ENCODE measurements around the gene UBE2H.
"Not testable (repeated sequence)": the region's sequence is repeated elsewhere in the genome, so short reads cannot be mapped to it uniquely, and the experiment has no call there.

The UBE2H gene

GRCh38 chr7:129952653-129953560 lies at the start of gene UBE2H:
UBE2H (minus strand) TSS chr7:129952960; CDS start chr7:129952555, 405 bp downstream.
- peaks cover 2% of the 10 kb centered on the region for H3K36me3 Mint-ChIP-seq
- H3K27me3 Mint-ChIP-seq = no peaks in the 10 kb centered on the region
- DNase-seq (ENCODE audit: low spot score in 2 of 2) (peak; percentile 90 to 92), ATAC-seq (ENCODE audit: low read depth) (peak; percentile 79)
- peaks cover 8% of the 10 kb centered on the region for H3K4me1 Mint-ChIP-seq
- no peak within 1 kb of the TSS for H3K27ac Mint-ChIP-seq
- no peaks in the 10 kb centered on the region for H3K9me3 Mint-ChIP-seq
- H3K4me3 Mint-ChIP-seq = peak within 1 kb of the TSS; percentile 99

GRCh38 chr7:129998446-129998845 lies 45.7 kb upstream of the UBE2H start:
- no peaks in the 10 kb centered on the region for H3K27me3 Mint-ChIP-seq
- ATAC-seq (ENCODE audit: low read depth) (no peak), DNase-seq (ENCODE audit: low spot score in 2 of 2) (no peak)
- H3K4me3 Mint-ChIP-seq = no peak overlapping the region
- H3K27ac Mint-ChIP-seq = no peak overlapping the region
- no peaks in the 10 kb centered on the region for H3K4me1 Mint-ChIP-seq
- no peaks in the 10 kb centered on the region for H3K36me3 Mint-ChIP-seq
- H3K9me3 Mint-ChIP-seq = no peaks in the 10 kb centered on the region

GRCh38 chr7:129997285-129997684 lies 44.5 kb upstream of the UBE2H start:
- ATAC-seq (ENCODE audit: low read depth) = no peak
- no peaks in the 10 kb centered on the region for H3K27me3 Mint-ChIP-seq

GRCh38 chr7:129993275-129993674 lies 40.5 kb upstream of the UBE2H start:
- DNase-seq (ENCODE audit: low spot score in 2 of 2) = no peak
- Mint-ChIP-seq H3K9me3 (no peaks in the 10 kb centered on the region), H3K27ac (no peak overlapping the region), H3K4me1 (peaks cover 3% of the 10 kb centered on the region), H3K36me3 (no peaks in the 10 kb centered on the region), H3K27me3 (no peaks in the 10 kb centered on the region), H3K4me3 (no peak overlapping the region)
- ATAC-seq (ENCODE audit: low read depth) = no peak

More at GRCh38 chr7:129997285-129997684, 44.5 kb upstream of the UBE2H start:
- Mint-ChIP-seq H3K27ac (no peak overlapping the region), H3K9me3 (no peaks in the 10 kb centered on the region), H3K4me3 (no peak overlapping the region), H3K36me3 (no peaks in the 10 kb centered on the region), H3K4me1 (no peaks in the 10 kb centered on the region)
- no peak for DNase-seq (ENCODE audit: low spot score in 2 of 2)

- DNase-seq (ENCODE audit: low spot score in 2 of 2) = peak in 1 of 2 donors; percentile 14
- H3K36me3 Mint-ChIP-seq = no peaks in the 10 kb centered on the region
- no peak overlapping the region for H3K27ac Mint-ChIP-seq
- H3K27me3 Mint-ChIP-seq = no peaks in the 10 kb centered on the region
- H3K4me3 Mint-ChIP-seq = no peak overlapping the region
- peak; percentile 70 for ATAC-seq (ENCODE audit: low read depth)
- H3K9me3 Mint-ChIP-seq = no peaks in the 10 kb centered on the region
- peaks cover 3% of the 10 kb centered on the region for H3K4me1 Mint-ChIP-seq
These were observed 37.8 kb upstream of the UBE2H start for GRCh38 chr7:129990403-129991192.

- DNase-seq (ENCODE audit: low spot score in 2 of 2) = no peak
- Mint-ChIP-seq H3K36me3 (no peaks in the 10 kb centered on the region), H3K4me3 (no peak overlapping the region), H3K9me3 (no peaks in the 10 kb centered on the region), H3K27me3 (no peaks in the 10 kb centered on the region), H3K4me1 (peaks cover 3% of the 10 kb centered on the region), H3K27ac (no peak overlapping the region)
- no peak for ATAC-seq (ENCODE audit: low read depth)
These were observed 36.7 kb upstream of the UBE2H start for GRCh38 chr7:129989466-129989865.

GRCh38 chr7:129986600-129986999 lies 33.8 kb upstream of the UBE2H start:
- Mint-ChIP-seq H3K4me3 (no peak overlapping the region), H3K36me3 (no peaks in the 10 kb centered on the region), H3K27me3 (peaks cover 8% of the 10 kb centered on the region), H3K9me3 (no peaks in the 10 kb centered on the region), H3K4me1 (peaks cover 3% of the 10 kb centered on the region), H3K27ac (no peak overlapping the region)
- no peak for ATAC-seq (ENCODE audit: low read depth)
- no peak for DNase-seq (ENCODE audit: low spot score in 2 of 2)

GRCh38 chr7:129980667-129981066 lies 27.9 kb upstream of the UBE2H start:
- Mint-ChIP-seq H3K27ac (no peak overlapping the region), H3K4me1 (no peaks in the 10 kb centered on the region), H3K27me3 (peaks cover 11% of the 10 kb centered on the region), H3K9me3 (no peaks in the 10 kb centered on the region), H3K36me3 (no peaks in the 10 kb centered on the region), H3K4me3 (no peak overlapping the region)
- ATAC-seq (ENCODE audit: low read depth) = no peak
- DNase-seq (ENCODE audit: low spot score in 2 of 2) = no peak

GRCh38 chr7:129975309-129975708 lies 22.5 kb upstream of the UBE2H start:
- H3K36me3 Mint-ChIP-seq = no peaks in the 10 kb centered on the region
- DNase-seq (ENCODE audit: low spot score in 2 of 2) (no peak), ATAC-seq (ENCODE audit: low read depth) (no peak)
- H3K4me1 Mint-ChIP-seq = no peaks in the 10 kb centered on the region
- H3K4me3 Mint-ChIP-seq = no peak overlapping the region
- peaks cover 3% of the 10 kb centered on the region for H3K27me3 Mint-ChIP-seq
- no peaks in the 10 kb centered on the region for H3K9me3 Mint-ChIP-seq
- no peak overlapping the region for H3K27ac Mint-ChIP-seq

- Mint-ChIP-seq H3K9me3 (no peaks in the 10 kb centered on the region), H3K4me3 (no peak overlapping the region), H3K27me3 (no peaks in the 10 kb centered on the region), H3K27ac (no peak overlapping the region), H3K4me1 (no peaks in the 10 kb centered on the region), H3K36me3 (no peaks in the 10 kb centered on the region)
- DNase-seq (ENCODE audit: low spot score in 2 of 2) (no peak), ATAC-seq (ENCODE audit: low read depth) (no peak)
These were observed 18.1 kb upstream of the UBE2H start for GRCh38 chr7:129970816-129971215.

- Mint-ChIP-seq H3K4me1 (no peaks in the 10 kb centered on the region), H3K9me3 (no peaks in the 10 kb centered on the region), H3K4me3 (no peak overlapping the region), H3K27ac (no peak overlapping the region), H3K36me3 (no peaks in the 10 kb centered on the region), H3K27me3 (no peaks in the 10 kb centered on the region)
- DNase-seq (ENCODE audit: low spot score in 2 of 2) (no peak), ATAC-seq (ENCODE audit: low read depth) (no peak)
These were observed 17.2 kb upstream of the UBE2H start for GRCh38 chr7:129969881-129970446.

- Mint-ChIP-seq H3K4me3 (no peak overlapping the region), H3K27ac (no peak overlapping the region), H3K9me3 (no peaks in the 10 kb centered on the region), H3K4me1 (no peaks in the 10 kb centered on the region), H3K27me3 (no peaks in the 10 kb centered on the region), H3K36me3 (no peaks in the 10 kb centered on the region)
- no peak for ATAC-seq (ENCODE audit: low read depth)
- no peak for DNase-seq (ENCODE audit: low spot score in 2 of 2)
These were observed 16.0 kb upstream of the UBE2H start for GRCh38 chr7:129968592-129969383.

GRCh38 chr7:129960204-129960475 lies 7.4 kb upstream of the UBE2H start:
- not testable (repeated sequence) for H3K4me3 Mint-ChIP-seq; H3K4me1 Mint-ChIP-seq; H3K9me3 Mint-ChIP-seq; H3K36me3 Mint-ChIP-seq; H3K27ac Mint-ChIP-seq; H3K27me3 Mint-ChIP-seq; DNase-seq (ENCODE audit: low spot score in 2 of 2); ATAC-seq (ENCODE audit: low read depth)

Data from memory B cell (primary cell).